Left lung (tissue), 10 donors: ENCODE data around the gene TBC1D22B. TPM values are rescaled to one million over a fixed set of nuclear protein-coding genes. Genes with fewer than 3 reads are reported as not detected.
"Not testable (repeated sequence)": the region's sequence is repeated elsewhere in the genome, so short reads cannot be mapped to it uniquely, and the experiment has no call there.

Experiments
- ATAC-seq: fragments of 200-7000 bp; cut with Tn5 transposase; one replicate; pipeline ENCODE4 v1.9.1; 2020; ENCODE audit warnings: moderate library complexity
- DNase-seq, 4 donors: peaks; one replicate each; pipeline ENCODE4 v3.0.0-alpha.2; 2013 to 2020
- H3K27ac ChIP-seq, 2 donors: fragments of 200-600 bp; sonication (generic) in 1 of 2; one replicate each; pipeline versions ENCODE4 v1.5.0 to v1.8.0; 2020 to 2021
- H3K27me3 ChIP-seq, 2 donors: fragments of 200-600 bp; sonication (generic) in 1 of 2; one replicate each; pipeline versions ENCODE4 v1.5.0 to v1.8.0; 2020 to 2021
- H3K36me3 ChIP-seq, 2 donors: fragments of 200-600 bp; sonication (generic) in 1 of 2; one replicate each; pipeline versions ENCODE4 v1.5.0 to v1.8.0; 2020 to 2021
- H3K4me1 ChIP-seq, 2 donors: fragments of 200-600 bp; one replicate each; pipeline ENCODE4 v1.8.0; 2021
- H3K4me3 ChIP-seq, 2 donors: fragments of 200-600 bp; sonication (generic) in 1 of 2; one replicate each; pipeline versions ENCODE4 v1.5.0 to v1.8.0; 2020 to 2021; ENCODE audit warnings: mild to moderate bottlenecking in 1 of 2
- H3K9me3 ChIP-seq, 2 donors: fragments of 200-600 bp; sonication (generic) in 1 of 2; one replicate each; pipeline versions ENCODE4 v1.5.0 to v1.8.0; 2020 to 2021
- intact Hi-C, 2 donors: fragments of 100-400 bp; cut with DNase I; formaldehyde crosslinking; loops; one replicate each; pipeline versions ENCODE4 v1.11.2 to v1.14.2; 2022
- polyA plus RNA-seq, 6 donors: library from polyadenylated mRNA; unstranded; fragments of 120-200 nt; gene quantifications; one replicate each; pipeline ENCODE4 v1.2.1, GENCODE V29; 2013; ENCODE audit not compliant: insufficient read length in 6 of 6
- total RNA-seq, 2 donors: library from RNA; stranded (reverse); fragmentation: NEBNext Ultra II Directional; extraction: Animal tissue kit (Norgen Biotek cat#: 25700); gene quantifications; one replicate each; pipeline ENCODE4 v1.2.1, GENCODE V29; 2021
- TF ChIP-seq, protein P1 (sequence below), 2 donors: fragments of 200-600 bp; sonication (generic) in 1 of 2; IDR thresholded peaks; one replicate each; pipeline versions ENCODE4 v1.5.0 to v1.8.0; 2021; ENCODE audit warnings: antibody characterized with exemption in 2 of 2
- donor health status: DM: no; HTN: yes; CAD: no.
- donor health status: DM: no; HTN: no; CAD: no.

TBC1D22B gene
- total and polyA plus RNA-seq, 8 donors: 10.7 to 14.6 (median 12.8) TPM

DNA sequence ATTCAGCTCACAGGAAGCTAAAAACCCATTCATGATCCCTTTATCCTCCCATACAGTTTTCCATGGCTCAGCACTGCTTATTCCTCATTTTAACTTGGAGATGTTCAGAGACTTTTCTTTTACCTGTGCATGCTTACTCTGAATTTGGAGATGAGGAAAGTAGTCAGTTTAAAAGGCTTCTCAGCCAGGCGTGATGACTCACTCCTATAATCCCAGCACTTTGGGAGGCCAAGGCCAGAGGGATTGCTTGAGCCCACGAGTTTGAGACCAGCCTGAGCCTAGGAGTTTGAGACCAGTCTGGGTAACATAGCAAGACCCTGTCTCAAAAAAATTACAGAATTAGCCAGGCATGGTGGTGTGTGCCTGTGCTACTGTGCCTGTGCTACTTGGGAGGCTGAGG, 30.7 kb downstream of the TBC1D22B start:
- no peaks in the 10 kb centered on the region for H3K9me3 ChIP-seq
- H3K27ac ChIP-seq: no peak overlapping the region
- peaks cover 0 to 83% of the 10 kb centered on the region in 2 donors for H3K36me3 ChIP-seq
- ATAC-seq: no peak
- no peak overlapping the region for H3K4me3 ChIP-seq
- no peak for DNase-seq
- H3K4me1 ChIP-seq: no peaks in the 10 kb centered on the region
- intact Hi-C loops: no loop called here
- no peaks in the 10 kb centered on the region for H3K27me3 ChIP-seq
- TF ChIP-seq, protein P1, sequence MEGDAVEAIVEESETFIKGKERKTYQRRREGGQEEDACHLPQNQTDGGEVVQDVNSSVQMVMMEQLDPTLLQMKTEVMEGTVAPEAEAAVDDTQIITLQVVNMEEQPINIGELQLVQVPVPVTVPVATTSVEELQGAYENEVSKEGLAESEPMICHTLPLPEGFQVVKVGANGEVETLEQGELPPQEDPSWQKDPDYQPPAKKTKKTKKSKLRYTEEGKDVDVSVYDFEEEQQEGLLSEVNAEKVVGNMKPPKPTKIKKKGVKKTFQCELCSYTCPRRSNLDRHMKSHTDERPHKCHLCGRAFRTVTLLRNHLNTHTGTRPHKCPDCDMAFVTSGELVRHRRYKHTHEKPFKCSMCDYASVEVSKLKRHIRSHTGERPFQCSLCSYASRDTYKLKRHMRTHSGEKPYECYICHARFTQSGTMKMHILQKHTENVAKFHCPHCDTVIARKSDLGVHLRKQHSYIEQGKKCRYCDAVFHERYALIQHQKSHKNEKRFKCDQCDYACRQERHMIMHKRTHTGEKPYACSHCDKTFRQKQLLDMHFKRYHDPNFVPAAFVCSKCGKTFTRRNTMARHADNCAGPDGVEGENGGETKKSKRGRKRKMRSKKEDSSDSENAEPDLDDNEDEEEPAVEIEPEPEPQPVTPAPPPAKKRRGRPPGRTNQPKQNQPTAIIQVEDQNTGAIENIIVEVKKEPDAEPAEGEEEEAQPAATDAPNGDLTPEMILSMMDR (IDR thresholded peaks at IDR 0.05): no peak

DNA sequence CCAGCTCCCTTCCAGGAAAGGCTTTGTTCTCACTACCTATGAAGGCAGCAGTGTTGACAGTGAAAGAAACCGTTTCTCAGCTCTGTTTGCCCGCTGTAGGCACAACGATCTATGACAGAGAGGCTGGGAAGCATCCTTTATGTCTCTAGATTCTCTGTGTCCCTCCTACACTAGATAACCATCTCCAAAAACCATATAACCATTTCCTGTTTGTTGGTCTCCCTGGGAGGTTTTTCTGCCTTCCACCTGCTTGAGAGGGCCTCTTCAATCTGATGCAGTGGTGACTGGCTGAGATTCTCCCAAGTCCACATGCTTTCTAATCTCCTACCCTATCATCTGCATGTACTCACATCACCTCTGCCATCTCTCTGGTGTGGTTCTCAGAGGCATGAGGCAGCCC, 32.4 kb downstream of the TBC1D22B start:
- TF ChIP-seq, protein P1 (IDR thresholded peaks at IDR 0.05): no peak
- peaks cover 0 to 83% of the 10 kb centered on the region in 2 donors for H3K36me3 ChIP-seq
- DNase-seq (no peak), ATAC-seq (no peak)
- H3K4me1 ChIP-seq: no peaks in the 10 kb centered on the region
- H3K9me3 ChIP-seq: no peaks in the 10 kb centered on the region
- H3K27me3 ChIP-seq: no peaks in the 10 kb centered on the region
- no peak overlapping the region for H3K27ac ChIP-seq
- no peak overlapping the region for H3K4me3 ChIP-seq
- intact Hi-C loops: no loop called here

DNA sequence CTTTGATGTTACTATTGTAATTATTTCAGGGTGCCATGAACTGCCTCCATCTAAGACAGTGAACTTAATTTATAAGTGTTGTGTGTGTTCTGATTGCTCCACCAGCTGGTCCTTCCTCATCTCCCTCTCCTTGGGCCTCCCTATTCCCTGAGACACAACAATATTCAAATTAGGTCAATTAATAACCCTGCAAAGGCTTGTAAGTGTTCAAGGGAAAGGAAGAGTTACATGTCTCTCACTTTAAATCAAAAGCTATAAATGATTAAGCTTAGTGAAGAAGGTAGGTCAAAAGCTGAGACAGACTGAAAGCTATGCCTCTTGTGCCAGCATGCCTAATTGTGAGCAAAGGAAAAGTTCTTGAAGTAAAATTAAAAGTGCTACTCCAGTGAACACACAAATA, 35.9 kb downstream of the TBC1D22B start:
- H3K36me3 ChIP-seq: peaks cover 0 to 94% of the 10 kb centered on the region in 2 donors
- TF ChIP-seq, protein P1 (IDR thresholded peaks at IDR 0.05): no peak
- DNase-seq (no peak), ATAC-seq (no peak)
- intact Hi-C loops: no loop called here
- no peaks in the 10 kb centered on the region for H3K9me3 ChIP-seq
- H3K4me1 ChIP-seq: no peaks in the 10 kb centered on the region
- no peak overlapping the region for H3K27ac ChIP-seq
- H3K4me3 ChIP-seq: no peak overlapping the region
- H3K27me3 ChIP-seq: no peaks in the 10 kb centered on the region

DNA sequence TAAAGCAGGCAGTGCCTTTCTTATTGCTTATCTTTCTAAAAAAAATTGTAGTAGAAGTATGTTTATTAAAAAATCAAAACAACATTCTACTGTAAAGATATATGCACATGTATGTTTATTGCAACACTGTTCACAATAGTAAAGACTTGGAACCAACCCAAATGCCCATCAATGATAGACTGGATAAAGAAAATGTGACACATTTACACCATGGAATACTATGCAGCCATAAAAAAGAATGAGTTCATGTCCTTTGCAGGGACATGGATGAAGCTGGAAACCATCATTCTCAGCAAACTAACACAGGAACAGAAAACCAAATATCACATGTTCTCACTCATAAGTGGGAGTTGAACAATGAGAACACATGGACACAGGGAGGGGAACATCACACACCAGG, 40.1 kb downstream of the TBC1D22B start:
- H3K27ac ChIP-seq, ATAC-seq, DNase-seq, H3K9me3 ChIP-seq, intact Hi-C loops, H3K27me3 ChIP-seq, H3K4me3 ChIP-seq, H3K4me1 ChIP-seq: not testable (repeated sequence)
- peaks cover 0 to 72% of the 10 kb centered on the region in 2 donors for H3K36me3 ChIP-seq

DNA sequence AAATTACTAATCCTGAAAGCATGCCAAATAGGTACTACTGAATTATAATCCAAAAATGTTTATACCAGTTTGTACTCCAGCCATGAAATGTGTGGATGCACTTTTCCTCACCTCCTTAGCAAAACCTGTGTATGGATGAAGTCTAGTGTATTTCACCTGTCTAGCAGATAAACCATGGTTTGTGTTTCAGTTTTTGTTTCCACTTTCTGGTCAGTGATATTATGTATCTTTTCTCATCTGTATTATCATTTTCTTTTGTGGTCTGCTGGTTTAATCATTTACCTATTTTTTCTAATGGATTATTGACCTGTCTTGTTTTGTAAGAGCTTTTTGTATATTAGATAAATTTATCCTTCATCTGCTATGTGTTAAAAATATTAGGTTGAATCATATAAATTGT, 41.4 kb downstream of the TBC1D22B start:
- Histone ChIP-seq H3K36me3 (peaks cover 0 to 72% of the 10 kb centered on the region in 2 donors), H3K4me1 (no peaks in the 10 kb centered on the region), H3K27me3 (no peaks in the 10 kb centered on the region), H3K9me3 (no peaks in the 10 kb centered on the region), H3K27ac (no peak overlapping the region), H3K4me3 (no peak overlapping the region)
- ATAC-seq (no peak), DNase-seq (no peak)
- intact Hi-C loops: no loop called here
- TF ChIP-seq, protein P1 (IDR thresholded peaks at IDR 0.05): no peak

DNA sequence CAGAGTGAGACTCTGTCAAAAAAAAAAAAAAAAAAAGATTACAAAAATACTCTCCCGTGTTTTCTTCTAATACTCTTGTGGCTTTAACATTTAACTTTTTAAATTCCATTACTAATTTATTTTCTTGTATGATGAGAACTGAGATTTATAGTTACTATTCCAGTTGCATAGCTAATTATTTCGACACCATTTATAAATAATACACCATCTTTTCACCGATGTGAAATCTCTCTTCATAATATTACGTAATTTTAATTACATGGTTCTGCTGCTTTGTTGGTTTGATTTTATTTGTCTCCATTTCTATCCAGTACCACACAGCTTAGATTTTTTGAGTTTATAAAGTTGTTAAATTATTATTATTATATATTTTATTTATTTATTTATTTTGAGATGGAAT, 42.4 kb downstream of the TBC1D22B start:
- intact Hi-C loops: no loop called here
- DNase-seq (no peak), ATAC-seq (no peak)
- Histone ChIP-seq H3K4me3 (no peak overlapping the region), H3K27ac (no peak overlapping the region), H3K9me3 (no peaks in the 10 kb centered on the region), H3K4me1 (no peaks in the 10 kb centered on the region), H3K36me3 (peaks cover 0 to 68% of the 10 kb centered on the region in 2 donors), H3K27me3 (no peaks in the 10 kb centered on the region)
- TF ChIP-seq, protein P1 (IDR thresholded peaks at IDR 0.05): no peak
